HEK293 (cell line): ENCODE data around the gene C1orf21.

Source experiments
- CTCF ChIP-seq: fragments of 450-650 bp; formaldehyde crosslinking; IDR thresholded peaks from 2 replicates; pipeline ENCODE4 v1.5.1; 2016; ENCODE audit warnings: missing biosample characterization, missing genetic modification characterization
- ZNF239 ChIP-seq: fragments of 450-650 bp; formaldehyde crosslinking; IDR thresholded peaks from 2 replicates; pipeline ENCODE4 v1.5.1; 2016; ENCODE audit warnings: missing biosample characterization, missing genetic modification characterization
- ZNF544 ChIP-seq: fragments of 450-650 bp; formaldehyde crosslinking; IDR thresholded peaks from 2 replicates; pipeline ENCODE4 v1.5.0; 2017; ENCODE audit warnings: missing biosample characterization, missing genetic modification characterization
- ZNF776 ChIP-seq: fragments of 450-650 bp; formaldehyde crosslinking; IDR thresholded peaks from 2 replicates; pipeline ENCODE4 v1.5.0; 2017; ENCODE audit warnings: missing biosample characterization, missing genetic modification characterization, borderline replicate concordance
- ZNF785 ChIP-seq: fragments of 450-650 bp; formaldehyde crosslinking; IDR thresholded peaks from 2 replicates; pipeline ENCODE4 v1.5.1; 2016; ENCODE audit warnings: missing biosample characterization, missing genetic modification characterization
- ZNF830 ChIP-seq: fragments of 450-650 bp; IDR thresholded peaks from 2 replicates; pipeline ENCODE4 v1.5.0; 2018; ENCODE audit warnings: missing biosample characterization, missing genetic modification characterization, low read depth, mild to moderate bottlenecking, moderate library complexity

- no peak for TF ChIP-seq ZNF239
- TF ChIP-seq ZNF544 (tag by site-specific recombination), result no peak
- no peak for TF ChIP-seq ZNF776 (tag by site-specific recombination)
- TF ChIP-seq CTCF (tag by site-specific recombination), result no peak
- TF ChIP-seq ZNF785 (tag by site-specific recombination), result no peak
- no peak for TF ChIP-seq ZNF830 (tag by site-specific recombination)
Observed at GRCh38 chr1:184422490-184423233, 35.8 kb downstream of the C1orf21 start.
